HUES6 (cell line): ENCODE measurements around the gene SMG6.
A peak's percentile ranks its signal among the peaks of the same experiment; 100 is the strongest.

Experiments used
- H3K27ac ChIP-seq: 2 replicates; pipeline ENCODE4 v1.7.0; 2013; ENCODE audit warnings: low read depth, mild to moderate bottlenecking, low read length, inconsistent platforms
- H3K27me3 ChIP-seq: 2 replicates; pipeline ENCODE4 v1.6.1; 2013; ENCODE audit warnings: low read length; ENCODE audit not compliant: control insufficient read depth, insufficient read depth
- H3K36me3 ChIP-seq: 2 replicates; pipeline ENCODE4 v1.6.1; 2013; ENCODE audit warnings: low read length; ENCODE audit not compliant: control insufficient read depth, insufficient read depth
- H3K4me1 ChIP-seq: 2 replicates; pipeline ENCODE4 v1.6.1; 2013; ENCODE audit warnings: low read length; ENCODE audit not compliant: control insufficient read depth, insufficient read depth
- H3K4me3 ChIP-seq: 2 replicates; pipeline ENCODE4 v1.5.1; 2013; ENCODE audit warnings: low read depth, low read length
- H3K9ac ChIP-seq: one replicate; pipeline ENCODE4 v1.6.1; 2013; ENCODE audit warnings: mild to moderate bottlenecking, low read length
- H3K9me3 ChIP-seq: 2 replicates; pipeline ENCODE4 v1.6.1; 2013; ENCODE audit warnings: low read depth, low read length; ENCODE audit not compliant: control insufficient read depth, insufficient read depth

The SMG6 gene

GRCh38 chr17:2138761-2139160, 164.8 kb downstream of the SMG6 start:
- Histone ChIP-seq H3K27me3 (no peaks in the 10 kb centered on the region), H3K36me3 (no peaks in the 10 kb centered on the region), H3K4me1 (peaks cover 30% of the 10 kb centered on the region), H3K4me3 (no peak overlapping the region), H3K27ac (peak overlapping the region; percentile 54; the same call in 1 of the 2 replicates), H3K9ac (no peak overlapping the region), H3K9me3 (no peaks in the 10 kb centered on the region)

- Histone ChIP-seq H3K36me3 (no peaks in the 10 kb centered on the region), H3K4me1 (peaks cover 30% of the 10 kb centered on the region), H3K4me3 (no peak overlapping the region), H3K27ac (peak overlapping the region; percentile 54; the same call in 1 of the 2 replicates), H3K27me3 (no peaks in the 10 kb centered on the region), H3K9ac (no peak overlapping the region), H3K9me3 (no peaks in the 10 kb centered on the region)
Observed at GRCh38 chr17:2138318-2138717, 165.3 kb downstream of the SMG6 start.

- no peaks in the 10 kb centered on the region for H3K27me3 ChIP-seq
- peak overlapping the region; percentile 37 for H3K4me3 ChIP-seq
- peak overlapping the region; percentile 54; the same call in 1 of the 2 replicates for H3K27ac ChIP-seq
- no peaks in the 10 kb centered on the region for H3K36me3 ChIP-seq
- H3K4me1 ChIP-seq = peaks cover 30% of the 10 kb centered on the region
- no peaks in the 10 kb centered on the region for H3K9me3 ChIP-seq
- peak overlapping the region; percentile 10 for H3K9ac ChIP-seq
Observed at GRCh38 chr17:2137342-2138098, 166.1 kb downstream of the SMG6 start.

DNA sequence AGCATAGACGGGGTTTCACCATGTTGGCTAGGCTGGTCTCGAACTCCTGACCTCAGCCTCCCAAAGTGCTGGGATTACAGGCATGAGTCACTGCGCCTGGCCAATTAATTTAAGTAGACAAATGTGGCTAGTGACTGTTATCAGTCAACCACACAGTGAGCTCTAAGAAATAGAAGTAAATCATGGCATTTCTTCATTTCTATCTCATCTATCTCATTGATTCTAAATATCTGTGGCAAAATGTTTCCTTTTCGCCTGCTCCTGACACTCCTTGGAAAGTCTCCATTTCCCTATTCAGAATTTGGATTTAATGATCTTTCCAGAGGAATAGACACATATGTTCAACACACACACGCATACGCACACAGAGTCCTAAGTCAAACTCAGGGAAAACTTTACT, 167.3 kb downstream of the SMG6 start:
- no peaks in the 10 kb centered on the region for H3K9me3 ChIP-seq
- H3K36me3 ChIP-seq = no peaks in the 10 kb centered on the region
- H3K4me1 ChIP-seq = peaks cover 30% of the 10 kb centered on the region
- H3K9ac ChIP-seq = no peak overlapping the region
- no peak overlapping the region for H3K4me3 ChIP-seq
- no peak overlapping the region for H3K27ac ChIP-seq
- no peaks in the 10 kb centered on the region for H3K27me3 ChIP-seq

DNA sequence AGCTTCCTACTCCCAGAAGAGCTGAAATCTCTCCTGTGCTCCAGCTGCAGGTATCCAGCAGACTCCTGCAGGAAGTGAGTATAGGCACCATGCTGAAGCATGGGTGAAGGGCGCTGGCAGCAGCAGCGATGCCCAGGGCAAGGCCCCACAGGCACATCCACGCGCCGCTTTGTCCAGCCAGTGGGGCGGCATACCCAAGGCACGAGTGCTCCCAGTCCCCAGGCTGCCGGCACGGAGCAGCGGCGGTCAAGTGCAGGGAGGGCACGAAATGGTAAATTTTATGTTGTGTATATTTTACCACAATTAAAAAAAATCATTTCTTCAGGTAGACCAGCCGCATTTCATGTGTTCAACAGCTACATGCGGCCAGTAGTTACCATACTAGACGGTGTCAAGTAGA, 175.6 kb downstream of the SMG6 start:
- H3K4me3 ChIP-seq = no peak overlapping the region
- H3K9ac ChIP-seq = no peak overlapping the region
- no peaks in the 10 kb centered on the region for H3K9me3 ChIP-seq
- no peaks in the 10 kb centered on the region for H3K36me3 ChIP-seq
- no peak overlapping the region for H3K27ac ChIP-seq
- no peaks in the 10 kb centered on the region for H3K27me3 ChIP-seq
- H3K4me1 ChIP-seq = peaks cover 24% of the 10 kb centered on the region

DNA sequence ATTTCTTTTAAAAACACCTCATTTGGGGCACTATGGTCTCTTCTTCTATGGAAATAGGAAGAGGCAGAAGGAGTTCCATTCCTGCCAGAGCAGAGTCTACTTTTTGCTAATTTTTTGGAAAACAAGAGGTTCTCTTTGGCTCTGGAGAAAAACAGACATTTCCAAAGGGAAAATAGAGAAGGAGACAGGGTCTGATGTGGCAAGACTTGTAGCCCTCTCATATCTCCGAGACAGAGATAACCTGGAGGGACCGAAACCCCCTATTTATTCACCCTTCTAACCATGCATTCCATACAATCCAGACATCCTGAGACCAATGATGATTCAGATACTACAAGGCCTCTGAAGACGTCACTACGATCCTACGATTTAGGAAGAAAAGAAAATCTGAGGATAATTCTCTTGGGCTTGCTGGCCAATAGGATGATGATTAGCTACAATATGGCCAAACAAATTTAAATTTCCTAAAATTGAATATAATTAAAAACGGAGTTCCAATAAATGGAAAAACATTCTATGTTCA, 178.5 kb downstream of the SMG6 start:
- Histone ChIP-seq H3K36me3 (no peaks in the 10 kb centered on the region), H3K9ac (no peak overlapping the region), H3K27ac (no peak overlapping the region; the same call in 1 of the 2 replicates), H3K9me3 (no peaks in the 10 kb centered on the region), H3K4me1 (peaks cover 34% of the 10 kb centered on the region), H3K27me3 (no peaks in the 10 kb centered on the region), H3K4me3 (no peak overlapping the region)

GRCh38 chr17:2124391-2124790, 179.2 kb downstream of the SMG6 start:
- Histone ChIP-seq H3K27me3 (no peaks in the 10 kb centered on the region), H3K27ac (no peak overlapping the region), H3K9me3 (no peaks in the 10 kb centered on the region), H3K9ac (peak overlapping the region; percentile 23), H3K36me3 (no peaks in the 10 kb centered on the region), H3K4me1 (peaks cover 34% of the 10 kb centered on the region), H3K4me3 (peak overlapping the region; percentile 13; the same call in 1 of the 2 replicates)

DNA sequence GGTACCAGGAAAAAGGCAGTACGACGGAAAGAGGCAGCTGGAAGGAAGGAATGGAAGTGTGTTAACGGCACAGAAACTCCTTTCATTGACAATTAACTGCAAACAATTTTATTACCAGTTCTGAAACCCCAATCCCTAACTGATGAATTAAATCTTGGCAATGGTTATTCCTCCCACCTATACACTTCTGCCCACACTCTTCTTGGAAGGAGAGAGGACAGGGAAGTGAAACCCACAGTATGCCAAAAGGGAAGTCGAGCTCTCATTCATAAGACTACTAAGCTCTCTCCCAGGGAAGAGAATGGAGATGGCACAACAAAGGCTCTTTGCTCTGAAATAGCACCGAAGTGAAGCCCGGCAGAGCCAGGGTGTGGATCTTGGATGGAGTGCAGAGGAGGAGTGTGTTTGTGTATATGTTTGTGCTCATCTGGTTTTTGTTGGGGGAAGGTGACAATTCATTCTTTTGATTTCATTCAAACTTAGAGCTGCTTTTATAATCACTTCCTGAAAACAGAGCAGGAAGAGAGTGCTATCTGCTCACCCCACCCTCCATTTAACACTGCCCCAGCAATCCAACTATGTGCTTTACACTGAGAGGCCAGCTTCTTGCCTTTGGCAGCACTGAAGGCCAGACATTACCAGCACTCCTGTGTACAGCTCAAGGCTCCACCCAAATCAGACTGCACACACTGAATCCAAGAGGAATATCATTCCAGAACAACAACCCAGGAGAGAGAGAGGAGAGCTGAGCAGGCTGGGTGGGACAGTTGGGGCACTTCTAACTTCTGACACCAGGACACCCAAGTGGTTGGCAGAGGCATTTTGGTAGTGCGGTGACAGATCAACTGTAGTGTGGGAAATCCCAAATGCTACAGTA, 180.0 kb downstream of the SMG6 start:
- no peak overlapping the region for H3K27ac ChIP-seq
- H3K36me3 ChIP-seq = no peaks in the 10 kb centered on the region
- peak overlapping the region; percentile 13; the same call in 1 of the 2 replicates for H3K4me3 ChIP-seq
- peaks cover 34% of the 10 kb centered on the region for H3K4me1 ChIP-seq
- H3K9ac ChIP-seq = peak overlapping the region; percentile 23
- H3K27me3 ChIP-seq = no peaks in the 10 kb centered on the region
- H3K9me3 ChIP-seq = no peaks in the 10 kb centered on the region

DNA sequence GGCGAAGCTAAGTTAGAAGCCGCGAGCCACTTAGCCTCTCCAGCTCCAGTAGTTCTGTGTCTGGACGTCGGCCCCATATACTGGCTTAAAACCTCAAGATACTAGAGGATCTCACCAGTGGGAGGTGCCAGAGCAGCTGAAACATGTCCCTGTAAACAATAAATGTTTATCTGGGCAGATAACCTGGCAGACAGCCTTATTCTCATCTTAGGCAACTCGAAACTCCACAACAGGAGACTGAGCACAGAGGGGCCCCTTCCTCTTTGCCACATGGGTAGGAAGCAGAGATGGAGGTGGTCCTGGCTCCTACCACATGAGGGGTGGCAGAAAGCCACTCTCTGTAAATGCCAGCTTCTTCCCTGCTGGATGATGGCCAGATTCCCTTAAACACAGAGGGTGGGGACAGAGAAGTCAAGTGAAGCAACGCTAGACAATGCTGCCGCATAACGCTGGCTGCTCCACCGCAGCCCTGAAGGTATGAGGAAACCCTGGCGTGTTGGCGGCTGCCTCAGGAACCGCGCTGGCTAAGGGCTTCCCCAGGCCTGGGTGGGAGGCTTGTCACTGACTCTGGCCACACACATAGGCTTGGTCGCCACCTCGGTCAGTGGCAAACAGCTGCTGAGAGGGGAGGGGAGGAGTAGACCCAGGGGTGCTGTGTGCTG, 180.8 kb downstream of the SMG6 start:
- no peaks in the 10 kb centered on the region for H3K27me3 ChIP-seq
- no peak overlapping the region for H3K27ac ChIP-seq
- no peaks in the 10 kb centered on the region for H3K9me3 ChIP-seq
- no peak overlapping the region for H3K4me3 ChIP-seq
- no peak overlapping the region for H3K9ac ChIP-seq
- peaks cover 34% of the 10 kb centered on the region for H3K4me1 ChIP-seq
- no peaks in the 10 kb centered on the region for H3K36me3 ChIP-seq

DNA sequence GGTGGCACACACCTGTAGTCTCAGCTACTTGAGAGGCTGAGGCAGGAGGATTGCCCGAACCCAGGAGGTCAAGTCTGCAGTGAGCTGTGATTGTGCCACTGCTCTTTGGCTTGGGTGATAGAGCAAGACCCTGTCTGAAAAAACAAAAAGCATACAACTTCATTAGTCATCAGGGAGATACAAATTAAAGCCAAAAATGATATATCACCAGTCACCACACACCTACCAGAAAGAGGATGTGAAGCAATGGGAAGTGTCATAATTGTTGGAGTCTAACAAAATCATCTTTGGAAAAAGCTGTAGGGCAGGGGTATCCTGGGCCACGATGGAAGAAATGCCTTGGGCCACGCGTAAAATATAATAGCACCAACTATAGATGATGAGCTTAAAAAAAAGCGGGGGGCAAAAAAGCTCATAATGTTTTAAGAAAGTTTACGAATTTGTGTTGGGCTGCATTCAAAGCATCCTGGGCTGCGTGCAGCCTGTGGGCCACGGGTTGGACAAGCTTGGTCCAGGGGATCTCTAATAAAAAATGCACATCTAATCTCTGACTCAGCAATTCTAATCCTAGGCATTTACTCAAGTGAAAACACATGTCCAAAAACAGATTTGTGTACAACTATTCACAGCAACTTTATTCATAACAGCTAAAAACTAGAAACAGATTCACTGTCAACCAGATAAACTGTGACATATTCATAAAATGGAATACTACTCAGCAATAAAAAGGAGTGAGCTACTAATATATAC, 182.8 kb downstream of the SMG6 start:
- H3K9ac ChIP-seq = no peak overlapping the region
- H3K4me1 ChIP-seq = peaks cover 34% of the 10 kb centered on the region
- no peak overlapping the region for H3K27ac ChIP-seq
- no peaks in the 10 kb centered on the region for H3K9me3 ChIP-seq
- H3K4me3 ChIP-seq = no peak overlapping the region
- H3K27me3 ChIP-seq = no peaks in the 10 kb centered on the region
- H3K36me3 ChIP-seq = no peaks in the 10 kb centered on the region
